ENCODE data around the gene RNF44. TPM values are rescaled to one million over a fixed set of nuclear protein-coding genes. Genes with fewer than 3 reads are reported as not detected.

Gene RNF44
- total RNA-seq, 2 donors from 2014 or later = 58.2 to 67.5 TPM

DNA sequence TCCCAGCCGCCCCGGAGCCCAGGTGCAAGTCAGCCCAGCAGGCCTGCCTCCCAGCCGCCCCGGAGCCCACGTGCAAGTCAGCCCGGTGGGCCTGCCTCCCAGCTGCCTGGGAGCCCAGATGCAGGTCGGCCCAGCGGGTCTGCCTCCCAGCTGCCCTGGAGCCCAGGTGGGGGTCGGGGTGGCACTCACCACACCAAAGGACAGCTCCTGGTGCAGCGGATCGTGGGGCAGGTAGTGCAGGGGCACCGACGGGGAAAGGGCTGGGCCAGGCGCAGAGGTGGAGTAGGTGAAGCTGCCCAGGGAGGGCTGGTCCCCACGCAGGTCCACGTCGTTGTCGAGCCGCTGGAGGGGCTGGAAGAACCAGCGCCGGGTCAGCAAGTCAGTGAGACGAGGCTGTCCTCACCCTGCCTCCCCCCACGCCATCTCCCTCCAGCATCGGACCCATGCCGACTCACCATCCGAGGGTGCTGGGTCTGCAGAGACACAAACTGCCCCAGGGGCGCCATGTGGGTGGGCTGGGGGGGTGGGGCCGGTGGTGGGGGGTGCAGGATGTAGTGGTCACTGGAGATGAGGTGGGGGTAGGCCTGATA lies 6.7 kb downstream of the RNF44 start:
- Histone ChIP-seq H3K9me3 (no peaks in the 10 kb centered on the region), H3K36me3 (peaks cover 12% of the 10 kb centered on the region), H3K27ac (no peak overlapping the region), H3K4me1 (peaks cover 22% of the 10 kb centered on the region), H3K27me3 (no peaks in the 10 kb centered on the region), H3K4me3 (no peak overlapping the region), H3K9ac (ENCODE audit: low read depth in 2 of 2, low read length in 2 of 2) (no peak overlapping the region)
- intact Hi-C loops (cut with DNase I) = loop anchor here (10.0 kb wide), 1 partner anchor 116 kb away; the partner anchor contains the start of gene CLTB
- no peak for DNase-seq
- TF ChIP-seq, protein P1, sequence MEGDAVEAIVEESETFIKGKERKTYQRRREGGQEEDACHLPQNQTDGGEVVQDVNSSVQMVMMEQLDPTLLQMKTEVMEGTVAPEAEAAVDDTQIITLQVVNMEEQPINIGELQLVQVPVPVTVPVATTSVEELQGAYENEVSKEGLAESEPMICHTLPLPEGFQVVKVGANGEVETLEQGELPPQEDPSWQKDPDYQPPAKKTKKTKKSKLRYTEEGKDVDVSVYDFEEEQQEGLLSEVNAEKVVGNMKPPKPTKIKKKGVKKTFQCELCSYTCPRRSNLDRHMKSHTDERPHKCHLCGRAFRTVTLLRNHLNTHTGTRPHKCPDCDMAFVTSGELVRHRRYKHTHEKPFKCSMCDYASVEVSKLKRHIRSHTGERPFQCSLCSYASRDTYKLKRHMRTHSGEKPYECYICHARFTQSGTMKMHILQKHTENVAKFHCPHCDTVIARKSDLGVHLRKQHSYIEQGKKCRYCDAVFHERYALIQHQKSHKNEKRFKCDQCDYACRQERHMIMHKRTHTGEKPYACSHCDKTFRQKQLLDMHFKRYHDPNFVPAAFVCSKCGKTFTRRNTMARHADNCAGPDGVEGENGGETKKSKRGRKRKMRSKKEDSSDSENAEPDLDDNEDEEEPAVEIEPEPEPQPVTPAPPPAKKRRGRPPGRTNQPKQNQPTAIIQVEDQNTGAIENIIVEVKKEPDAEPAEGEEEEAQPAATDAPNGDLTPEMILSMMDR (IDR thresholded peaks at IDR 0.05) = no peak

DNA sequence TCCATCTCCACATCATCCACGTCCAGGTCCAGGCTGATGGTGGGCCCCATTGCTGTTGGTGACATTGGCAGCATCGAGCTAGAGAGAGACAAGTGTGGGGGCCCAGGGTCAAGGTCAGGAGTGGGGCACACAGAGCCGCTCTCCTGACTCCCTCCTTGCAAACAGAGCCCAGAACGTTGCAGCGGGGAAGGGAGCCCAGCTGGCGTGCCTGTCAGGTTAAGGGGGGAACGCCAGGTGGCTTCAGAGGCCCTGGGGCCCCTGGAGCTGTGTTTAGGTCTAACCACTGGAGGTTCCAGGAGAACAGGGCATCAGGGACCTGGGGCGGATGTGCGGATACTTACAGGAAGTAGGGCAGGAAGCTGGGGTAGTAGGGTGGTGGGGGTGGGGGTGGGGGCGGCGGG lies 7.5 kb downstream of the RNF44 start:
- Histone ChIP-seq H3K4me1 (peaks cover 19% of the 10 kb centered on the region), H3K36me3 (peaks cover 12% of the 10 kb centered on the region), H3K27ac (no peak overlapping the region), H3K9me3 (no peaks in the 10 kb centered on the region), H3K4me3 (no peak overlapping the region), H3K9ac (ENCODE audit: low read depth in 2 of 2, low read length in 2 of 2) (no peak overlapping the region), H3K27me3 (no peaks in the 10 kb centered on the region)
- TF ChIP-seq, protein P1 (IDR thresholded peaks at IDR 0.05) = no peak
- intact Hi-C loops (cut with DNase I) = loop anchor here (10.0 kb wide), 1 partner anchor 115 kb away; the partner anchor contains the start of gene CLTB
- no peak for DNase-seq

GRCh38 chr5:176529116-176529740 lies 8.0 kb downstream of the RNF44 start:
- H3K4me1 ChIP-seq = peaks cover 14% of the 10 kb centered on the region
- TF ChIP-seq, protein P1 (IDR thresholded peaks at IDR 0.05) = no peak
- intact Hi-C loops (cut with DNase I) = no loop called here
- H3K9ac ChIP-seq (ENCODE audit: low read depth in 2 of 2, low read length in 2 of 2) = no peak overlapping the region
- peaks cover 12% of the 10 kb centered on the region for H3K36me3 ChIP-seq
- H3K9me3 ChIP-seq = no peaks in the 10 kb centered on the region
- H3K27ac ChIP-seq = no peak overlapping the region
- H3K4me3 ChIP-seq = no peak overlapping the region
- H3K27me3 ChIP-seq = no peaks in the 10 kb centered on the region
- DNase-seq = no peak

- no peak overlapping the region for H3K27ac ChIP-seq
- no peak overlapping the region for H3K9ac ChIP-seq (ENCODE audit: low read depth in 2 of 2, low read length in 2 of 2)
- H3K4me1 ChIP-seq = peaks cover 10% of the 10 kb centered on the region
- no peaks in the 10 kb centered on the region for H3K9me3 ChIP-seq
- DNase-seq = no peak
- H3K4me3 ChIP-seq = no peak overlapping the region
- TF ChIP-seq, protein P1 (IDR thresholded peaks at IDR 0.05) = no peak
- no peaks in the 10 kb centered on the region for H3K27me3 ChIP-seq
- intact Hi-C loops (cut with DNase I) = no loop called here
- H3K36me3 ChIP-seq = peaks cover 12% of the 10 kb centered on the region
Observed at GRCh38 chr5:176528761-176529115, 8.5 kb downstream of the RNF44 start.

GRCh38 chr5:176528301-176528700 lies 8.9 kb downstream of the RNF44 start:
- Histone ChIP-seq H3K27ac (no peak overlapping the region), H3K9me3 (no peaks in the 10 kb centered on the region), H3K4me3 (no peak overlapping the region), H3K4me1 (peaks cover 6% of the 10 kb centered on the region), H3K9ac (ENCODE audit: low read depth in 2 of 2, low read length in 2 of 2) (no peak overlapping the region), H3K36me3 (peaks cover 12% of the 10 kb centered on the region), H3K27me3 (no peaks in the 10 kb centered on the region)
- no peak for DNase-seq
- intact Hi-C loops (cut with DNase I) = no loop called here
- TF ChIP-seq, protein P1 (IDR thresholded peaks at IDR 0.05) = no peak
